AG04450 (cell line): Measurements from ENCODE around the gene SYT4. TPM values are rescaled to one million over a fixed set of nuclear protein-coding genes. Genes with fewer than 3 reads are reported as not detected.

Source experiments
- CTCF ChIA-PET: fragments of 300-600, 350-600 bp; formaldehyde crosslinking; extraction: SDS; loops from one replicate; lab custom pipeline; 2022; ENCODE audit warnings: antibody characterized with exemption, inconsistent platforms; lab: Charles Lee
- POLR2A ChIA-PET: fragments of 350-600 bp; formaldehyde crosslinking; extraction: SDS; loops from one replicate; lab custom pipeline; 2021; ENCODE audit warnings: antibody characterized with exemption, inconsistent platforms; lab: Yijun Ruan, JAX
- DNase-seq: peaks from one replicate; pipeline ENCODE4 v3.0.0-alpha.2; 2011; ENCODE audit warnings: low read depth, low spot score
- H3K27ac ChIP-seq: one replicate; pipeline ENCODE4 v1.5.1; 2012; ENCODE audit warnings: low read depth, low read length, control low read depth
- H3K27me3 ChIP-seq: one replicate; pipeline ENCODE4 v1.6.0; 2012; ENCODE audit warnings: low read length; ENCODE audit not compliant: control insufficient read depth, insufficient read depth
- H3K4me3 ChIP-seq: 2 replicates; pipeline ENCODE4 v1.5.1; 2011; ENCODE audit warnings: mild to moderate bottlenecking, low read depth, low read length, control low read depth
- H3K9me3 ChIP-seq: 2 replicates; pipeline ENCODE4 v1.5.1; 2012; ENCODE audit warnings: low read length; ENCODE audit not compliant: control insufficient read depth, insufficient read depth
- CTCF ChIP-seq: IDR thresholded peaks from 2 replicates; pipeline ENCODE4 v1.5.1; 2011; ENCODE audit warnings: low read depth, low read length, control low read depth, inconsistent platforms
- polyA plus RNA-seq: library from polyadenylated mRNA; depleted of rRNA; stranded (reverse); fragments of >200 nt; gene quantifications from 2 replicates; pipeline ENCODE4 v1.2.3, GENCODE V29; 2011

SYT4 gene
- polyA plus RNA-seq, 1 experiment: not detected

DNA sequence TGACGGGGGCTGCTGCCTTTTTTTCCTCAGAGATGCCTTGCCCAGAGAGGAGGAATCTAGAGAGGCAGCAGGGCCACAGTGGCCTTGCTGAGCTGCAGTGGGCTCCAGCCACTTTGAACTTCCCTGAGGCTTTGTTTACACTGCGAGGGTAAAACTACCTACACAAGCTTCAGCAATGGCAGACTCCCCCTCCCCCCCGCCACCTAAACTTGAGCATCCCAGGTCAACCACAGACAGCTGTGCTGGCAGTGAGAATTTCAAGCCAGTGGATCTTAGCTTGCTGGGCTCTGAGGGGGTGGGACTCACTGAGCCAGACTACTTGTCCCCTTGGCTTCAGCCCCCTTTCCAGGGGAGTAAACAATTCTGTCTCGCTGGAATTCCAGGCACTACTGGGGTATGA lies 11.8 kb downstream of the SYT4 start:
- Histone ChIP-seq H3K27ac (no peak overlapping the region), H3K9me3 (no peaks in the 10 kb centered on the region), H3K4me3 (no peak overlapping the region), H3K27me3 (no peaks in the 10 kb centered on the region)
- ChIA-PET POLR2A (no interaction called here), CTCF (interaction anchor here (1.5 kb wide), 1 partner anchor 1151 kb away, joined by 4 read pairs; no protein-coding TSS in a partner anchor)
- TF ChIP-seq CTCF: no peak
- no peak for DNase-seq

DNA sequence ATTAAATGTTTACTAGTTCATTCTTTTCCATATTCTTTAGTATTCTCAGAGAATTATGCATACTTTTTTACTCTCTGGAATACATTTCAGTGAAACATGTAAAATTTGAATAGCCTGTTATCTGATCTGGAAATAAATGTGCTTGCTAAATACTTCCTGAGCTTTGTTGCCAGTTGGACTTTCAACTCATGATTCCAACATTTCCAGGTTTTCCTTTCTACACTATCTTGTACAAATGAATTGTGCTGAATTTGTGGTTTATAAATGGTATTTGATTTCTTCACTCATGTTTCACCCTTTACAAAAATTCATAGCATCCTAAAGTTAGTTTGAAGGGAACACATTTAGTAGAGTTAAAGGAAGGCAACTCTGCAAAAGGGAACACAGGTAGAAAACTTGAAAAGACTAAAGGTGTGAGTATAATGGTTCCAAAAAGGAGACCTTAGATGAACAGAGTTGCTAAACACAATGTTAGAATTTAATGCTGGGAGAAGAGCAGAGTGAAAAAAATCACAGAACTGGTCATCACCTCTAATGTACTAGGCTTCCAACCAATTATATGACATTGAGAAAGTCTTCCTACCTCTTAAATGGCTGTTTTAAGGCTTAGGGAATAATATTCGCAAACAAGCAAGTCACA lies 28.6 kb downstream of the SYT4 start:
- H3K9me3 ChIP-seq: no peaks in the 10 kb centered on the region
- H3K4me3 ChIP-seq: no peak overlapping the region
- TF ChIP-seq CTCF: no peak
- no peak overlapping the region for H3K27ac ChIP-seq
- POLR2A ChIA-PET: no interaction called here
- H3K27me3 ChIP-seq: no peaks in the 10 kb centered on the region
- CTCF ChIA-PET: interaction anchor here (1.5 kb wide), 1 partner anchor 1134 kb away, joined by 3 read pairs; no protein-coding TSS in a partner anchor
- DNase-seq: no peak

GRCh38 chr18:43247944-43248343 lies 29.3 kb downstream of the SYT4 start:
- CTCF ChIA-PET: interaction anchor here (1.5 kb wide), 1 partner anchor 1134 kb away, joined by 3 read pairs; no protein-coding TSS in a partner anchor
- no peak overlapping the region for H3K4me3 ChIP-seq
- POLR2A ChIA-PET: no interaction called here
- H3K27me3 ChIP-seq: no peaks in the 10 kb centered on the region
- no peak overlapping the region for H3K27ac ChIP-seq
- no peak for DNase-seq
- no peak for TF ChIP-seq CTCF
- no peaks in the 10 kb centered on the region for H3K9me3 ChIP-seq

DNA sequence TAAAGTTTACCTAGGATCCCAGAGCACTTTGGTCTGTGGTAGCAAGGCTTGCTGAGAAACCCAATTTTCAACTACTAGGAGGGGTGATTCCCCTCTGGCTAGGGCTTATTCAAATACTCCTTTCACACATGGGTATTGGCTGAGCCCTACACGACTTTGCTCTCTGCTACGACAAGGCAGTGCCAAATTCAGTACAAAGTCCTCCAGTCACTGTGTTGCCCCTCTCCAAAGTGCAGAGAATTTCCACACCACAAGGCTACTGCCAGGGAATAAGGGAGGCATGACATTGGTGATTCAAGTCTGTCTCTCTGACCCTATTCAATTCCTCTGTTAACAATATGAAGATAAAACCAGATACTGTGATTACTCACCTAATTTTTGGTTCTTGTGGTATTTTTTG lies 38.9 kb downstream of the SYT4 start:
- CTCF ChIA-PET: no interaction called here
- DNase-seq: no peak

More for the DNA sequence above, 38.9 kb downstream of the SYT4 start:
- H3K27me3 ChIP-seq: no peaks in the 10 kb centered on the region
- H3K27ac ChIP-seq: no peak overlapping the region
- POLR2A ChIA-PET: no interaction called here
- H3K4me3 ChIP-seq: no peak overlapping the region
- TF ChIP-seq CTCF: no peak
- peaks cover 5% of the 10 kb centered on the region; the same call in 1 of the 2 replicates for H3K9me3 ChIP-seq
